NCI-H460 (cell line): ENCODE data around the gene DCAF8L2. TPM values are rescaled to one million over a fixed set of nuclear protein-coding genes. Genes with fewer than 3 reads are reported as not detected.
"Not testable (repeated sequence)": the region's sequence is repeated elsewhere in the genome, so short reads cannot be mapped to it uniquely, and the experiment has no call there.

ENCODE experiments used
- DNase-seq: peaks from one replicate; pipeline ENCODE4 v3.0.0-alpha.2; 2016; ENCODE audit warnings: low read depth; ENCODE audit errors: extremely low read depth
- total RNA-seq: library from RNA; depleted of rRNA; stranded (reverse); fragments of >200 nt; shearing (Covaris generic); gene quantifications from 2 replicates; pipeline ENCODE4 v1.2.3, GENCODE V29; 2014

Gene DCAF8L2
- total RNA-seq, 1 experiment from 2014 or later: not detected

- DNase-seq: no peak
These were observed 85.3 kb downstream of the DCAF8L2 start for GRCh38 chrX:27675493-27675892.

DNA sequence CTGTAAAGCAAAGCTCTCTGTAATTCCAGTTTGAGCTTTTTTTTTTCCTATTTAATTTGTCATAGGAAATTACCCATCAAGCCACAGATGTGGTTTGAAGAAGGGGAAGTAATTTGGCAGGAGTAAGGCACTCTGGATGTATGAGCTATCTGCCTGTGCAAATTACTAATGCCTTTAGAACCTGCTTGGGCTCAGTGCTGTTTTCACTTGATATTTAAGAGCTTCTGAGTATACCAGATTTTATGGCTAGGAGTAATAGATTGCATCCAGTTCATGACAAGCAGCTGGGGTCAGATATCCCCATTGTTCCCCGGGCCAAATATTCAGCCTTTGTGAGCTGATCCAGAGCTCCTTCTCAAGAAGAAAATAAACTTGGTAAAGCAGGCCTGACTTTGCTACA lies 89.1 kb downstream of the DCAF8L2 start:
- DNase-seq: no peak

GRCh38 chrX:27680726-27681125 lies 90.6 kb downstream of the DCAF8L2 start:
- no peak for DNase-seq

- DNase-seq: peak; percentile 9
These were observed 93.5 kb downstream of the DCAF8L2 start for GRCh38 chrX:27683566-27684208.

GRCh38 chrX:27694667-27695066 lies 104.5 kb downstream of the DCAF8L2 start:
- DNase-seq: no peak

DNA sequence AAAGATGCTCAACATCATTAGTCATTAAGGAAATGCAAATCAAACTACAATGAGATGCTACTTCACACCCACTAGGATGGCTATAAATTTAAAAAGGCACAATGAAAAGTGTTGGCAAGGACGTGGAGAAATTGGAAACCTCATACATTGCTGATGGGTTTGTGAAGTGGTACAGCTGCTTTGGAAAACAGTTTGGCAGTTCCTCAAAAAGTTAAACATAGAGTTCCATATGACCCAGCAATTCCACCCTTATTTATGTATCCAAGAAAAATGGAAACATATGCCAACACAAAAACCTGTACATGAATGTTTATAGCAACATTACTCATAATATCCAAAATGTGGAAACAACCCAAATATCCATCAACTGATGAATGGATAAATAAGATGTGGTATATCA lies 116.4 kb downstream of the DCAF8L2 start:
- no peak for DNase-seq

DNA sequence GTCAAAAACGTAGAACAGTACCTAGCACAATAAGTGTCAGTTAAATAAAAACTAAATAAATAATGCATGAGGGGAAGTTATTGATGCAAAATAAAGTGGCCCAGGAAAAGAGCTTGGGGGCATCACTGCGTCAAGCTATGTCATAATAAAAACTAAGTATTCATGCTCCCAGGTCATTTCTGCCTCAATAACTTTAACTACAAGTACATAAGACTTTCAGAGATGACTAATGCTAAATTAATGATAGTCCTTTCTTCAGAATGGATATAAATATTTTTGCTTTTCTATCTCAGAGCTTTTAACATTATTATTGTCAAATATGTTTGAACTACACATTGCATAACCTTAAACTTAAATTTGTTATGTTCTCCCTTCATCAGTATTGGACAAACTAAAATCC lies 125.5 kb downstream of the DCAF8L2 start:
- DNase-seq: no peak

DNA sequence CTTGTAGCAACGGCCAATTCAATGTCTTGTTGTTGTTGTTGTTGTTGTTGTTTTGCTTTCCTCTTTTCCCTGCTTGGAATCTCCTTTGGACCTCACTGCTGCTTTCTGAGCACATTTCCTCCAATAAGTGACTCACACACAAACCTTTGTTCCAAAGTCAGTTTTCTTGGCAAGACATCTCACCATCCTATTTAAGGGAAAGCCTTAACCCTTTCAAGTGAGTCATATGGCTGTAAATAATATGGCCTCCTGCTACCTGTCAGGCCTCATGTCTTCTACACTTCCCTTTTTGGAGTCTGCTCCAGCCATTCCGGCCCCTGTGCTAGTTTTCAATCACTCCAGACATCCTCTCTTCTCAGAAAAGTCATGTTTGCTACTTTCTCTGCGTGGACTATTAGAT lies 138.1 kb downstream of the DCAF8L2 start:
- no peak for DNase-seq

DNA sequence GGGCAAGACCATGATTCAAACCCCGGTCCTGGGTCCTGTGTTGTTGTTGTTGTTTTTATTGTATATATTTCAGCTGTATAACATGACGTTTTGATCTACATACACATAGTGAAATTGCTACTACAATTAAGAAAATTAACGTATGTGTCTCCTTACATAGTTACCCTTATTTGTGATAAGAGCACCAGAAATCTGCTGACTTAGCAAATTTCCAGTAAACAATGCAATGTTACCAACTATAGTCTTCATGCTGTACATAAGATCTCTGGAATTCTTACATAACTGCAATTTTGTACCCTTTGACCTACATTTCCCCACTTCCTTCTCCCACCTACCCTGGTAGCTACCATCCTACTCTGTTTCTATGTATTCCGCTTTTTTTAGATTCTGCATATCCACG lies 141.8 kb downstream of the DCAF8L2 start:
- no peak for DNase-seq

DNA sequence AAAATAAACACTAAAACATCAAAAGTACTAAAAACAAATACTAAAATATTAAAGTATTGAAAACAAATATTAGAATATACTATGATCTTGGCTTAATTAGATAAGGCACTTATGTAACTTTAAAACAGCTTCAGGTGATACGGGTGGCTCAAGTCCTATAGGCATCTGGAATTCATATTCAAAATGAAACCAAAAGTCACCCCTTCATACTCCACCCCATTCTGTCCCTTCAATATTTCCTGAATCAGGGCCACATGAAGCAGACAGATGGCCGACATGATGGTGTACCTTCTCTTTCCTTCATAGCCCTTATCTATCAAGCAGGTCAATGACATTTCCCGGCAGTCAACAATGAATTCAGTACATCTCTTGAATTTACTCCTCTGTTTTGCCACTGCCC lies 145.8 kb downstream of the DCAF8L2 start:
- no peak for DNase-seq

DNA sequence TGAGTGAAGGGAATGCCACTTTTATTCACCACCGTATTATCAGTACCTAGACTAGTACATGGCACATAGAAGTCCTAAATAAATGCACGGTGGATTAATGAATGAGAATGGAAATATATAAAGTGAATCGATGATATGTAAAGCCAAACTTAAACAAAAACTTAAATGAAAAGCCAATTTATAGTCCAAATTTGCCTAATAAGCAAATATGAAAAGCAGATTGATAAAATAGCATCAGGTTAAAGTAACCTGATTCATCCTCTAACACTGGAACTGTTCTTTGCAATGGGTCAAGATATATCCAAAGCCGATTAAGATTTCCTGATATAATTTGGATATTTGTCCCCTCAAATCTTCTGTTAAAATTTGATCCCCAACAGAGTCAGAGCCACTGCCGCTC lies 150.8 kb downstream of the DCAF8L2 start:
- no peak for DNase-seq

GRCh38 chrX:27743521-27743920 lies 153.4 kb downstream of the DCAF8L2 start:
- not testable (repeated sequence) for DNase-seq

- DNase-seq: no peak
These were observed 156.4 kb downstream of the DCAF8L2 start for GRCh38 chrX:27746516-27746915.

DNA sequence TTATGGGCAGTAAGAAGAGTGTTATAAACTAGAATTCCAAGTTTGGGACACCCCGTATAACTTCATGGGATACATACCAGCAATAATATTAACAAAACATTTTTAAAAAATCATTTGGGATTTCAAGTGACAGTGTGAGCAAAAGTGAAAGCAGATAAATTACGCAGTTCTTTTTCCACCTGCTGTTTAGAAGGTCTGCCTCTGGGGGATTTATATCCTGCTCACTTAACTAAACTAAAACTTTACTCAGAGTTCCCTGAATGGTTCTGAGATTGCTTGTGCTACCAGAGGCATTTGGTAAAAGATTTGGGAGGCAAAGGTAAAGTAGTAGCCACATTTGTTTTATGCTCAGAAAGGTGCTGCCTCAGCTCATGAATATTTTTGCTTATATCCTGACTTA lies 160.2 kb downstream of the DCAF8L2 start:
- DNase-seq: not testable (repeated sequence)

- no peak for DNase-seq
These were observed 161.8 kb downstream of the DCAF8L2 start for GRCh38 chrX:27751976-27752375.

GRCh38 chrX:27765718-27766117 lies 175.6 kb downstream of the DCAF8L2 start:
- no peak for DNase-seq

GRCh38 chrX:27767387-27767786 lies 177.2 kb downstream of the DCAF8L2 start:
- no peak for DNase-seq

GRCh38 chrX:27775984-27776383 lies 185.8 kb downstream of the DCAF8L2 start:
- DNase-seq: no peak

DNA sequence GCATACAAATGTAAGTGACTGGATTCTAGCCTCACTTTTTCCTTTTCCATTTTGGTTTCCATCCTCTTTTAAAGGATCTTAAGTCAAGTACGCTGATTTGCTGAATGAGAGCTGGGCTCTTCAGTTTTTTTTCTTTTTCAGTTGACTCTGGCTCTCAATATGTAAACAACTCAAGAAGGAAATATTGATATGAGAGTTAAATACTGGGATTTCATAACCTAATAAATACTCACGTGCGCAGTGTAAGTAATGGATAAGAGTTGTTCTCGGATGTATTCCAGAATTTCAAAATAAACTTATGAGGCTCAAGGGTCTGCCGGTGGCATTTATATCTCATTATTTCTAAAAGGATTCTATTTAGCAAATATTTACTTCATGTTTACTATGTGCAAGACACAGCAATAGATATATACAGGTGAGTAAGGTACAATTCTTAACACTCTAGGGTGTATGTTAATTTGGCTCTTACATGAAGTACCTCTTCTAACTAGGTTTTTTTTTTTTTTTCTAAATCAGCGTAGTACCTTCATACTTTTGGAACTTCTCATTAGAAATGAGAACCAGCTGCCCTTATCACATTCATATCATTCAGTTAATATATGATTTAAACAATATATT lies 206.6 kb downstream of the DCAF8L2 start:
- no peak for DNase-seq

DNA sequence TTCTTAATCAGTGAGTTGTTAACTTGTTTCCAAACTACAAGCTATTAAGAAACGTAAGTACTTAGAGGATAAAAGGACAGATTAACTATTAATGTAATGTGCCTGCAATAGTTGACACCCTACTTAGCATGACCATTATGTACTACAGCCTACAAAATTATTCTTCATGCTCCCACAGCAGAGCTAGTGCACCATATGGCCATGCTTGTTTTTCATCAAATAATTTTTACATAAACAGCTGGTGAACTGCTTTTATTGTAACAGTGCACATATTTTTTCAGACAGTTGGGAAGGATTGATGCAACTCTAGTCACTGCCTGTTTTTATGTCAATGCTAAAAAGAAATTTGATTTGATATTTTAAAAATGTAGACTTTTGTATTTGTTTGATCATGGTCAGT lies 207.4 kb downstream of the DCAF8L2 start:
- no peak for DNase-seq
